NCI-H2227 (cell line): ENCODE data around the gene RANBP9.
A peak's percentile ranks its signal among the peaks of the same experiment; 100 is the strongest.

Experiments used
- DNase-seq: peaks from one replicate; lab custom pipeline; 2025; ENCODE audit not compliant: unreplicated experiment; lab: John Stamatoyannopoulos, UW

RANBP9 gene

GRCh38 chr6:13604546-13605416, 106.9 kb downstream of the RANBP9 start:
- DNase-seq: no peak

DNA sequence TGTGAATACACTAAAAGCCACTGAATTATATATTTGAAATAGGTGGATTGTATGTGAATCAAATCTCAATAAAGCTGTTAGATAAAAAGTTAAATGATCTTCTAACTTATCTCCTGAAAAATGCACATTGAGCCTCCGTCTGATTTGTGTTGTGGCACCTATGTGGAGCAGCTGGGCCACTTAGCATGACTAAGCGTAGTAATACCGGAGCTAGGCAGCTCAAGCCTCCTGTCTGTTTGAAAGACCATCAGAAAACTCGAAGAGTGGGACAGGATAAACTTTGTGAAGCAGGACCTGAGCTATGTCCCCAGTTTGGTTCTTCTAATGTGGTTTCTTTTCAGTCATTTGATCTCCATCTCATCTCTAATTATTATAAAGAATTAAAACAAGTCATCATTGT, 107.5 kb downstream of the RANBP9 start:
- no peak for DNase-seq

DNA sequence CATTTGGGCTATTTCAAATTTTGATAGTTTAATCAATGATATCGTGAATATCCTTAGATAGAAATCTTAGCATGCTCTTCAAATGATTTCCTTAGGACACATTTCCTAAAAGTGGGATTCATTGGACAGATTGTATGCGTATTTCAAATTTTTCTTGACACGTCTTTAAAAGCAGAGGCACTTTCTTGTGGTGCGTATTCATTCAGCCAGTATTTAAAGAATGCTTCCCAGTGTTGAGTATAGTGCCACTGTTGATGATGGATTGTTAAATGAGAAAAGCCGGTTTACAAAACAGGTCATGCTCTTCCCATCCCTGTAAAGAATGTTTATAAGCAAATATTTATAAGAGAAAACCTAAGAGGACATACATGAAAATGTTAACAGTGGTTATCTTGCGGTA, 111.6 kb downstream of the RANBP9 start:
- DNase-seq: no peak

DNA sequence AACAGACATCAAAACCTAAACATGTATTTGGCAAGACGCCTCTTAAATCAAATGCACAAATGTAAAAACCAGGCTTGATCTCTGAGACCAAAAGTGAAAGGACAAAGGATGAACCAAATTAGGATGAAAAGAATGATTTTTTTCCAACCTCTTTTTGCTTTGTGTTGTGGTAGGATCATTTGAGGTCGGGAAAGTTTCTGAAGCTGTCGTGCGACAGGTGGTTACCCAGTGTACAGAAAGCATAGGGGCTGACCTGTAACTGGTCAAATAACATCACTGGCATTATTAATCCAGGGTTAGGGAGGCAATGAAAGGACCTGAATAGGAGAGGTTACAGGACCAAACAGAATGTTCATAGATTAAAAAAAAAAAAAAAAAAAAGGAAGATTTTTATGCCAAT, 114.6 kb downstream of the RANBP9 start:
- DNase-seq: no peak

GRCh38 chr6:13593720-13594119, 117.9 kb downstream of the RANBP9 start:
- no peak for DNase-seq

DNA sequence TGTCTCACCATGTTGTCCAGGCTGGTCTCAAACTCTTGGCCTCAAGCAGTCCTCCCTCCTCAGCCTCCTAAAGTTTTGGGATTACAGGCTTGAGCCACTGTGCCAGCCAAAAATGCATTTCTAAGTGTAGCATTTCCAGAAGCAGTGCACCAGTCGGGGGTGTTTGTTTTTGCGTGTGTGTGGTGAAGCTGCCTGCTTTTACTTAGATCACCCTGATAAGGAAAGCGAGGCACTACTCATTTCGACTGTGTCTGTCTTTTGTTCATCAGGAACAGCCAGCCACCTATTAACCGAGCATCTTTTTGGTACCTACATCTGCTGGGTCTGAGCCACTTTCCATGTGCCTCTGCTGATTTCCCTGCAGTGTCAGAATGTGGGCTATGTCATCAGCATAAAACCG, 118.5 kb downstream of the RANBP9 start:
- DNase-seq: no peak

DNA sequence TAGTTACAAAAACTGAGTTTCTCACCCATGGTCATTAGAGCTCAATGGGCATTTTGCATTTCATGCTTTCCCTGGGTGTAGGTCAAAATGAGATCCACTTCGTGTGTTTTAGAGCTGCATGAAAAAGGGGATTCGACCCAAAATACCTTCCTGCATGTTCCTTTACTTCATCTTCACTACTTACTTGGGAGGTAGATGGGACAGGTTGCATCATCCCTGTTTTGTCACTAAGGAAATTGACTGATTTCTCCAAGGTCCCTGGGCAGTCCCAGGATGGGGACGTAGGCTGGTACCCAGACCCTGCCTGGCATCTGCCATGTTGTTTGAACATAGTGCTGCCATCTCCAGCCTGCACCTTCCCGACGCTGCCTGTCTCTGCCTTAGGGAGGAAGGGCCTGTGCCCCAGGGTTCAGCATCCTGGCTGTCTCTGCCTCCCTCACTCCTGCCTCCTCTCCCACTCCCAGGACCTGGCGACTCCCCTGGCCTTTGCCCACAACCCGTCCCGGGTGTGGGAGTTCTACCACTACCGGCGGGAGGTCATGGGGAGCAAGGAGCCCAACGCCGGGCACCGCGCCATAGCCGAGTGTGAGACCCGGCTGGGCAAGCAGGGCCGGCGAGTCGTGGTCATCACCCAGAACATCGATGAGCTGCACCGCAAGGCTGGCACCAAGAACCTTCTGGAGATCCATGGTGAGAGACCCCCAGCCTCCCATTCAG, 120.3 kb downstream of the RANBP9 start:
- DNase-seq: no peak

DNA sequence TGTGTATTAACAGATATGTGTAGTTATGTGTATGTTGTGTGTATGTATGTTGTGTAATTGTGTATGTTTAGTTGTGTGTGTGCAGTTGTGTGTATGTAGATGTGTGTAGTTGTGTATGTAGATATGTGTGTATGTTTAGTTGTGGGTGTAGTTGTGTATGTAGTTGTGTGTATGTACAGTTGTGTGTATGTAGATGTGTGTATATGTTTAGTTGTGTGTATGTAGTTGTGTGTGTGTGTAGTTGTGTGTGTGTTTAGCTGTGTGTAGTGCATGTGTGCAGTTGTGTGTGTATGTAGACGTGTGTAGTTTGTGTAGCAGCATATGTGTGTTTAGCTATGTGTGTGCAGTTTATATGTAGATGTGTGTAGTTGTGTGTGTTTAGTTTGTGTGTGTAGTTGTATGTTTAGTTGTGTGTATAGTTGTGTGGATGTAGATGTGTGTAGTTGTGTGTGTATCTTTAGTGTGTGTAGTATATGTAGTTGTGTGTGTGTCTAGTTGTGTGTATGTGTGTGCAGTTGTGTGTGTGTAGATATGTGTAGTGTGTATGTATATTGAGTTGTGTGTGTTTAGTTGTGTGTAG, 121.0 kb downstream of the RANBP9 start:
- DNase-seq: no peak

DNA sequence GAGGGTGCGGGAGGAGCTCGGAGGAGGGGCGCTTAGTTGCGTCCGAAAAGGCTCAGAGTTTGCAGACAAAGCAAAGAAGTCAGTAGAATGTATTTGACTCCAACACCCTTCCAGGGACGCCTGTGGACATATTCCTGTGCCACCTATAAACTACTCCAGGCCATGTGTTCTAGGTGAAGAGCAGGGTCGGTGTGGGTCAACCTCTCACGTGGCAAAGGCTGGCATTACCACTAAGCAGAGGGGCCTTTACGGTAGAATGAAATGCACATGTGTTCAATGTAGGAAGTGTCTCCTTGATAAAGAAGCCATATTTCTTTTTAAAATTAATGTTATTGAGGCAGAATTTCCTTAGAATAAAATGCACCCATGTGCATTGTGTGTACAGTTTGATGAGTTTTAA, 121.8 kb downstream of the RANBP9 start:
- no peak for DNase-seq

- DNase-seq: no peak
Observed at GRCh38 chr6:13586603-13587542, 124.8 kb downstream of the RANBP9 start.

DNA sequence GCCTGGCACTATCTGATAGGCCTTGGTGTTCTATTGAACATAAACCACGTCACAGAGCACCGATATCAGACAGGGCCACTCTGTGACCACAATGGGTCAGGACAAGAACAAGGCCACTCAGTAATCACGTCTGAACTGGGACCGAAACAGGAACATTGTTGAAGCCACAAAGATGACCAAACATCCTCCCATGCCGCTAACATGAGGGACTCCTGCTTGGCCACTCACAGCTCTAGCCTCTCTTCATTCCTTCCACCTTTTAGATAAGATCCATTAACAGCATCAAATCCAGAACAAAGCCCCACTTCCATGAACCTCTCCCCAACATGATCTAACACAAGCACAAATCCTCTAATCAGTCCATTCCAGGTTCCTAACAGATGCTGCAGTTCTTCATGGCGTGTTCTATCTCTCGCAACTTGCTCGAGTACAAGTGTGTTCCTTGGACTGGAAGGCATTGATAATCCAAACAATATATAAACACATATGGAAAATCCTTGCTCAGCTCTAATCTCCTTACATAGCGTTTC, 129.9 kb downstream of the RANBP9 start:
- no peak for DNase-seq

DNA sequence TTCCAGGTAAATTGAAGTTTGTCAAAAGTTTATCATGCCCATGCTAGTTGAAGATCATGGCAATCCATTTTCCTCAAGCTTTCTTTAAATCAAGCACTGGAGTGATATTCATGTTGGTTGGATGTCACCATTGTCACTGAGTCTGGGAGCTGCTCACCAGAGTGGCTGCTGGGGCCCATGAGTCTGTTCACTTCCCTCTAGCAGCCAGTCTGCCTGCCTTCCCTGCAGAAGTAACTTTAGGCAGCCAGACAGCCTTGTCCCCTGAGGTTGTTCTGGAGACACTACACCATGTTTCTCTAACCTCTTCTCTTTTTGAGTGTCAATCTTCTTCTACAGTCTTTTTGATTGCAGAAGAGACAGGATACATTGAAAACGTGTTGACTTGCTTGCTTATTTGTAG, 131.7 kb downstream of the RANBP9 start:
- DNase-seq: no peak

DNA sequence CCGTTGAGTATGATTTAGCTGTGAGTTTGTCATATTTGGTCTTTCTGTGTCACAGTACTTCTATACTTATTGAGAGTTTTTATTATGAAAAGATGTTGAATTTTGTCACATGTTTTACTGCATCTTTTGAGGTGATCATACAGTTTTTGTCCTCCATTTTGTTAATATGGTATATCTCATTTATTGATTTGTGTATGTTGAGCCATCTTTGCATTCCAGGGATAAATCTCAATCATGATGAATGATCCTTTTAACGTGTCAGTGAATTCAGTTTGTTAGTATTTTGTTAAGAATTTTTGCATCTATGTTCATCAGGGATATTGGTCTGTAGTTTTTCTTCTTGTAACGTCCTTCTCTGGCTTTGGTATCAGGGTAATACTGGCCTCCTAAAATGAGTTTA, 133.7 kb downstream of the RANBP9 start:
- DNase-seq: no peak

- no peak for DNase-seq
Observed at GRCh38 chr6:13576017-13576416, 135.6 kb downstream of the RANBP9 start.

- no peak for DNase-seq
Observed at GRCh38 chr6:13575377-13575775, 136.3 kb downstream of the RANBP9 start.

DNA sequence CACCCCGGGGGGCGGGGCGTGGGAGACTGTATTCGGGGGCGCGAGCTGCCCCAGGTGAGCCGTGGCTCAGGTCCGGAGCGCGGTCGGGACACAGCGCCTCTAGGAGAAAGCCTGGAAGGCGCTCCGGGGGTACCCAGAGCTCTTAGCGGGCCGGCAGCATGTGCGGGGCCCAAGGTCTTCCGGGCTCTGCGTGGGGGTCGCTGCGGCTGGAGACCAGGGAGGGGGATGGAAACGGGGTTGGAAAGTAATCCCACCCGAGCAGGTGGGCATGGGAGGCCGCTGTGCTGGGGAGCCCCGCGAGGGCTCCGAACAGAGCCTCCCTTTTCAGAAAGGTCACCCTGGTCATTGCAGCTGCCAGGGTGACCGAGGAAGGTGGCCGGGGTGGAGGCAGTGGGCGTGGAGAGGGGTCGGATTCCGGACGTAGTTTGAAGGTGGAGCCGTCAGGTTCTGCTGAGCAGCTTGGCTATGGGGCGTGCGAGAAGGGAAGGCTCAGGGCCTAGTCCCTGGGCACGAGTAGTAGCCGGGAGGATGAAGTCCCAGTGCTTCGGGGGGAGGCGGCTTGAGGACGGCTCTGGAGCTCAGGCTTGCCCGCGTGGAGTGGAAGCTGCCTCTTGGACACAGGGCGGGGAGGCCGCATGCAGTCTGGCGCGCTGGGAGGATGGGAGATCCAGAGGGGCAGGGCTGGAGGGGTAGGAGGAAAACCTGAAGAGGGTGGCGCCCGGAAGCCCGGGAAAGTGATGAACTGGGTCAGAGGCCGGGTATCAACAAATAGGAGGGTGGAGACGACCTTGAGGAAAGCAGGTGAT, 136.9 kb downstream of the RANBP9 start, which contains the start of gene SIRT5:
Gene SIRT5, plus strand, starts transcription at position 31 of the 806 bp plus-strand sequence. CDS start 9,510 bp downstream, outside the sequence.
- peak; percentile 88 for DNase-seq

DNA sequence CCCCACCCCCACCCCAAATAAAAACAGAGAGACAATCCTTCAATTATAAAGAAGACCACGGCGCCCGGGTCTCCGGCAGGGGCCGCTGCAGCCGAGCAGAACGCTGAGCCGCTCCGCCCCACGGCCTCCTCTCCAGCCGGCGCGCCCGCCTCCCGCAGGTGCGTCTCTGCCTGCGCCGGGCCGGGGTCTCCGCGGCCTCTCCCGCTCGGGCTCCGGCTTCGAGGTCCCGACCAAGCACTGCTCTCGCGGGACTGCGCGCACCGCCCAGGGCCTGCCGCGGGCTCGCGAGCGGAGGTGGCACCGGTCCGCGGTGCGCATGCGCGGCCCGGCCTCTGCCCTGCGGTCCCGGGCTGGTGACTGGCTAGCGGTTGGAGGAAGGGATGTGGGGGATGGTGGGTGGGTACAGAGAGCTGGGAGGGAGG, 137.5 kb downstream of the RANBP9 start:
- peak; percentile 97 for DNase-seq

- peak; percentile 66 for DNase-seq
Observed at GRCh38 chr6:13573669-13574110, 137.9 kb downstream of the RANBP9 start.

DNA sequence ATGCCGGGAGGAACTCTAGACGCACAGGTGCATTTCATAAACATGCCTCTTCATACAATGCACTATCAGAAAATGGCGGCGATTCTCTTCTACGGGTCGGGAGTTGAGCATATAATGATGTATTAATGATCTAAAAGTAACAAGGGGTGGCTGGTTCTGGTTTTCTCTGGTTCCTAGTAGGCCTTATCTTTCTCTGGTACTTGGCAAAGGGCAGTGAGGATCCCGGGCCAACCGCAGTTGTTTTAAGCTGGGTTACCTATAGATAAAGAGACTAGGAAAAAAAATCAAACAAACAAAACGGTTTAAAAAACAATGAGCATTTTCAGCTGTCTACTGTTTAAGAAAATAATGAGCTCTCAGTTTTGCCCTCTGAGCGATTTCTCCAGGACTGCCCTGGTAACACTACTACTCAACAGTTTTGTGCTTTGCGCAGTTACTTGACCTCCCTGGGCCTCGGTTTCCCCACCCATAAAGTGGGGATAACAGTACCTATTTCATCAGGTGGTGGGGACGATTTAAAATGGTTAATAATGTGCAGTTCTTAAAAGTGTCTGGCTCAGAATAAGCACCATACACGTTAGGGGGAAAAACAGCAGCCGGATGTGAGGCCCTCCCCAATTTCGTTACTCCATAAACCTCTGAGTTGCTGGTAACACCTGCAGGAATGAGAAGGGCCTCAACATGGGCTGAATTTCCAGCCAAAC, 138.5 kb downstream of the RANBP9 start:
- no peak for DNase-seq
